ENCODE measurements around the gene FZD10.

Gene FZD10, protein sequence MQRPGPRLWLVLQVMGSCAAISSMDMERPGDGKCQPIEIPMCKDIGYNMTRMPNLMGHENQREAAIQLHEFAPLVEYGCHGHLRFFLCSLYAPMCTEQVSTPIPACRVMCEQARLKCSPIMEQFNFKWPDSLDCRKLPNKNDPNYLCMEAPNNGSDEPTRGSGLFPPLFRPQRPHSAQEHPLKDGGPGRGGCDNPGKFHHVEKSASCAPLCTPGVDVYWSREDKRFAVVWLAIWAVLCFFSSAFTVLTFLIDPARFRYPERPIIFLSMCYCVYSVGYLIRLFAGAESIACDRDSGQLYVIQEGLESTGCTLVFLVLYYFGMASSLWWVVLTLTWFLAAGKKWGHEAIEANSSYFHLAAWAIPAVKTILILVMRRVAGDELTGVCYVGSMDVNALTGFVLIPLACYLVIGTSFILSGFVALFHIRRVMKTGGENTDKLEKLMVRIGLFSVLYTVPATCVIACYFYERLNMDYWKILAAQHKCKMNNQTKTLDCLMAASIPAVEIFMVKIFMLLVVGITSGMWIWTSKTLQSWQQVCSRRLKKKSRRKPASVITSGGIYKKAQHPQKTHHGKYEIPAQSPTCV

DNA sequence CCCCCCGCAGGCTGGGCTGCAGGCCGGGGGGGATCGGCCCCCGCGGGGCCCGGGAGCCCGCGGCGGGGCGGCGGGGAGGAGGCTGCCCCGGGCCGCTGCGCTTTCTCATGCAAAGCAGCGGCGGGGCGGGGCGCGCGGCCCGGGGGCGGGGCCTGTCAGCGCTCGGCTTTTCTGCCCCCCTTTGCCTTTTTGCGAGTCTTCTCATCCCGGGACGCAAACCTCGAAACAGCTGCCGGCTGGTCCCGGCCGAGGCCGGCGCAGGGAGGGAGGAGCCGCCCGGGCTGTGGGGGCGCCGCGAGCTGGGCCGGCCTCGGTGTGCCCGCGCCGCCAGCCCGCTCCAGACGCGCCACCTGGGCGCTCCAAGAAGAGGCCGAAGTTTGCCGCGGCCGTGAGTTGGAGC lies at the start of gene FZD10:
TSS of gene FZD10 (plus strand) at position 198 of the 400 bp plus-strand sequence. CDS start 479 bp downstream, outside the sequence.
- Histone ChIP-seq H3K27me3 (ENCODE audit: insufficient read depth, low read length) (no peaks in the 10 kb centered on the region), H3K36me3 (ENCODE audit: insufficient read depth, low read length) (peaks cover 3% of the 10 kb centered on the region), H3K4me3 (ENCODE audit: low read length) (peak within 1 kb of the TSS; percentile 77), H3K9me3 (ENCODE audit: low read length) (peaks cover 9% of the 10 kb centered on the region), H2AFZ (ENCODE audit: low read depth, low read length) (peak within 1 kb of the TSS; percentile 93), H3K4me1 (ENCODE audit: insufficient read depth, low read length) (peaks cover 47% of the 10 kb centered on the region)

DNA sequence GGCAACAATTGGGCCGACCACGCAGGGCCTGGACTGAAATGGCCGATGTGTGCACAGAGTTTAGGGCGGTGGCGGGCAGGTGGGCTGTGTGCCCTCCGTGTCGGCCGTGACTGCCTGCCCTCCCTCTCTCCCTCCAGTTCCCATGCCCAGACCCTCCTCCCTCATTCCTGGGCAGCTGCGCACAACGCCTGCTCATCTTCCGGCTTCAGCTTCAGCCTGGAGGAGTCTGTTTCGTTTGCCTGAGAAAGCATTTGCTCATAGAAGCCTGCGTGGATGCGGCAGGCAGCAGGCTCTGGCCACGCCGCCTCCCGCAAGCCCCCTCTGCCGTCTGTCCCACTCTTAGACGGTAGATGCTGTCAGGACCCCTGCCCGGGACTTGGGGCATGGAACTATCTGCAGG lies 47.3 kb upstream of the FZD10 start:
- Histone ChIP-seq H2AFZ (ENCODE audit: low read depth, low read length) (no peak overlapping the region), H3K36me3 (ENCODE audit: insufficient read depth, low read length) (no peaks in the 10 kb centered on the region), H3K9me3 (ENCODE audit: low read length) (no peaks in the 10 kb centered on the region), H3K4me3 (ENCODE audit: low read length) (no peak overlapping the region), H3K27me3 (ENCODE audit: insufficient read depth, low read length) (peaks cover 7% of the 10 kb centered on the region), H3K4me1 (ENCODE audit: insufficient read depth, low read length) (no peaks in the 10 kb centered on the region)

DNA sequence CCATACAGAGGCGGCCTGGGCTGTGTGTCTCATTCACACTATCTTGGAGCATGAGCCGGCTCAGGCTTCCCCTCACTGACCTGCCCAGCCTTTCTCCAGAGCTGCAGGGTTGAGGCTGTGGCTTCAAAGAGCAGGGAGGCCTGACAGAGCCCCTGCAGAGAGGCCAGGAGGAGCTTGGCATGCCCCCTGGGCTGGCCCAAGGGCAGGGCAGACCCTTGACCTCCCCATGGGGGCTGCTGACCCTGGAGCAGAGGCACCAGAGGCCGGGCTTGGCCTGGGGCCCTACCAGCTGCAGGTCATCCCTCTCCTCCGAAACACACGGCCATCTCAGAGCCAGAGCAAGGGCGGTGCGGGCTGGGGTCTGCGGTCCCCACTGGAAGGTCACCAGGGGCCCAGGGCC lies 46.6 kb upstream of the FZD10 start:
- Histone ChIP-seq H3K4me3 (ENCODE audit: low read length) (no peak overlapping the region), H3K4me1 (ENCODE audit: insufficient read depth, low read length) (no peaks in the 10 kb centered on the region), H3K36me3 (ENCODE audit: insufficient read depth, low read length) (no peaks in the 10 kb centered on the region), H2AFZ (ENCODE audit: low read depth, low read length) (no peak overlapping the region), H3K27me3 (ENCODE audit: insufficient read depth, low read length) (peaks cover 7% of the 10 kb centered on the region), H3K9me3 (ENCODE audit: low read length) (no peaks in the 10 kb centered on the region)

DNA sequence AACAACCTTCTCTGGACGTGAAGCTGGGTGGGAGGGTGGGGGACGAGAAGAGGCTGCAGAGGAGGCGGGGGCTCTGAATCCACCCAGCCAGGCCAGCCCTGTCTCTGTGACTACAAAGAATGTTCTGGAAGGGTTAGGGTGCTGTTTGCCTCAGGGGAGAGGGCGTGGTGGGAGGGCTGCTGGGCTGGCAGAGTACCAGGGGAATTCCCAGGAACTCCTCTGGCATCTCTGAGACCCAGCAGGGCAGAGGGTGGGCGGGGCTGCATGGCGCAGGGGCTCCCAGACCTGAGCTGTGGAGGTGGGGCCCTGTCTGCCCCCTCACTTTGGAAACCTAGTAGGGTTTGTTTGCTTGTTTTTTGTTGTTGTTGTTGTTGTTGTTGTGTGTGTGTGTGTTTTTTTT lies 45.5 kb upstream of the FZD10 start:
- Histone ChIP-seq H3K27me3 (ENCODE audit: insufficient read depth, low read length) (peaks cover 7% of the 10 kb centered on the region), H3K4me3 (ENCODE audit: low read length) (no peak overlapping the region)

DNA sequence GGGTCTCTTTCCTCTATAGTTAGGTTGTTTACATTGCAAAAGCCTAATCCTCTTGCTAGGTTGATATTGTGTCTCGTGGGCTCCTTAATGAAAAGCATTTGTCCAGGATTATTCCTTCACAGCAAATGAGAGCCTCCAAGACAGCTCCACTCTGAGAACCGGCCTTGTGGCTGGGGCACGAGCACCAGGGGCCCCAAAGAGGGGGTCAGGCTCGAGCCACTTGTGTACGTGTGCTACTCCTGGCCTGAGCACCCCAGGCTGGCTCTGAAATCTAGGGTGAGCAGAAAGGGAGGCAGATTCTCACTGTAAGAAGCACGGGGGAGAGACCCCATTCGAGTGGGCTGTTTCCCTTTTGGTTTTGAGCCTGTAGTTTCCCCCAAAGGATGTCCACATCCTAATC lies 45.0 kb upstream of the FZD10 start:
- Histone ChIP-seq H3K4me3 (ENCODE audit: low read length) (no peak overlapping the region), H3K9me3 (ENCODE audit: low read length) (no peaks in the 10 kb centered on the region), H2AFZ (ENCODE audit: low read depth, low read length) (no peak overlapping the region), H3K27me3 (ENCODE audit: insufficient read depth, low read length) (peaks cover 7% of the 10 kb centered on the region), H3K4me1 (ENCODE audit: insufficient read depth, low read length) (no peaks in the 10 kb centered on the region), H3K36me3 (ENCODE audit: insufficient read depth, low read length) (no peaks in the 10 kb centered on the region)

More for the DNA sequence above, 45.5 kb upstream of the FZD10 start:
- Histone ChIP-seq H2AFZ (ENCODE audit: low read depth, low read length) (no peak overlapping the region), H3K36me3 (ENCODE audit: insufficient read depth, low read length) (no peaks in the 10 kb centered on the region), H3K9me3 (ENCODE audit: low read length) (no peaks in the 10 kb centered on the region), H3K4me1 (ENCODE audit: insufficient read depth, low read length) (no peaks in the 10 kb centered on the region)

DNA sequence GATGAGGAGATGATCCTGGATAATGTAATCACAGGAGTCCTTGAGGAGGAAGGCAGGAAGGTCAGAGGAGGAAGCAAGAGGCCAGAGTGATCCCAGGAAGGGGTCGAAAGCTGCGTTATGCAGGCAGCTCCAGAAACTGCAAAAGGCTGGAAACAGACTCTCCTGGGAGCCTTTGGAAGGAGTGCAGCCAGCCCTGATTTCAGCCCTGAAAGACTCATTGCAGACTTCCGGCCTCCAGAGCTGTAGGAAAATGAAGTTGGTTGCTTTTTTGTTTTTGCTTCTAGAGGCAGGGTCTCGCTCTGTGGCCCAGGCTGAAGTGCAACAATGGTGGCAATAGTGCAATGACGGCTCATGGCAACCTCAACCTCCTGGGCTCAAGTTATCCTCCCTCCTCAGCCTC lies 44.6 kb upstream of the FZD10 start:
- H3K4me1 ChIP-seq (ENCODE audit: insufficient read depth, low read length): no peaks in the 10 kb centered on the region
- H3K27me3 ChIP-seq (ENCODE audit: insufficient read depth, low read length): peaks cover 7% of the 10 kb centered on the region
- H3K36me3 ChIP-seq (ENCODE audit: insufficient read depth, low read length): no peaks in the 10 kb centered on the region
- no peaks in the 10 kb centered on the region for H3K9me3 ChIP-seq (ENCODE audit: low read length)
- H3K4me3 ChIP-seq (ENCODE audit: low read length): no peak overlapping the region
- H2AFZ ChIP-seq (ENCODE audit: low read depth, low read length): no peak overlapping the region

DNA sequence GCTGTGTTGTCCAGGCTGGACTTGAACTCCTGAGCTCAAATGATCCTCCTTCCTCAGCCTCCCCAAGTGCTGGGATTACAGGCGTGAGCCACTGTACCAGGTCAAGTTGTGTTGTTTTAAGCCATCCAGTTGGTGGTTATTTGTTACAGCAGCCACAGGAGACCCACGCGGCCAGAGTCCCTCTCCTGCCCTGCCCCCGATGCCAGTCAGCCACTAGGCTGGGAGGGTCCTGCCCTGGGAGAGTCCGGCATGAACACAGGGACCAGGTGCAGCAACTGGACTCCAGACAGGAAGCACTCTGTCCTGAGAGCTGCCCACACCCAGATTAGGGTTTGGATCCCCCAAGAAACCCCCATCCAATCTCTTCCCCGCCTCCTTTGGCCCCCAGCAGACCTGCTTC lies 44.1 kb upstream of the FZD10 start:
- H2AFZ ChIP-seq (ENCODE audit: low read depth, low read length): no peak overlapping the region
- H3K36me3 ChIP-seq (ENCODE audit: insufficient read depth, low read length): no peaks in the 10 kb centered on the region
- H3K27me3 ChIP-seq (ENCODE audit: insufficient read depth, low read length): peaks cover 7% of the 10 kb centered on the region
- no peaks in the 10 kb centered on the region for H3K9me3 ChIP-seq (ENCODE audit: low read length)
- H3K4me1 ChIP-seq (ENCODE audit: insufficient read depth, low read length): no peaks in the 10 kb centered on the region
- no peak overlapping the region for H3K4me3 ChIP-seq (ENCODE audit: low read length)

DNA sequence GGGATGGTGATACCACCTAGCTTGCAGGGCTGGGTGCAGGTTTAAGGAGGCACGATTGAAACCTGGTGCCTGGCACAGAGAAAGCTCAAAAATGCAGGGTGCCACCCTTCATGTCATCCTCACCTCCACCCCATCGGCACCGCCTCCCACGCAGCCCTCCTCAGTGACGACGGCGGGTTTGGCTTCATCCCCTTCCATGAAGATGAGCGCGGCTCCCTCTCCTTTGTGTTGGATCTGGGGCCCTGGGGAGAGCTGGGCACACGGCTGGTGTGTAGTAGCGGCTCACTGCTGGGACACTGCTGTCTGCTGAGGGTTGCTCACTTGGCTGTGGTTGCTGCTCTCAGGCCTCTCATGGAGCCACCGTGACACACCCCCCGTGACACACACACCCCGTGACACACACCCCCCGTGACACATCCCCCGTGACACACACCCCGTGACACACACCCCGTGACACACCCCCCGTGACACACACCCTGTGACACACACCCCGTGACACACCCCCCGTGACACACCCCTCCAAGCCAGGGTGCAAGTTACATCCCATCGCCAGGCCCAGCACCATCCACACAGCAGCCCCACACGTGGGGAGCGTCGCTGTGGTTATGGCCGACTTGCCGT lies 42.9 kb upstream of the FZD10 start:
- H3K4me3 ChIP-seq (ENCODE audit: low read length): no peak overlapping the region
- H3K27me3 ChIP-seq (ENCODE audit: insufficient read depth, low read length): peaks cover 7% of the 10 kb centered on the region
- no peaks in the 10 kb centered on the region for H3K36me3 ChIP-seq (ENCODE audit: insufficient read depth, low read length)
- H3K4me1 ChIP-seq (ENCODE audit: insufficient read depth, low read length): no peaks in the 10 kb centered on the region
- no peak overlapping the region for H2AFZ ChIP-seq (ENCODE audit: low read depth, low read length)
- H3K9me3 ChIP-seq (ENCODE audit: low read length): no peaks in the 10 kb centered on the region

DNA sequence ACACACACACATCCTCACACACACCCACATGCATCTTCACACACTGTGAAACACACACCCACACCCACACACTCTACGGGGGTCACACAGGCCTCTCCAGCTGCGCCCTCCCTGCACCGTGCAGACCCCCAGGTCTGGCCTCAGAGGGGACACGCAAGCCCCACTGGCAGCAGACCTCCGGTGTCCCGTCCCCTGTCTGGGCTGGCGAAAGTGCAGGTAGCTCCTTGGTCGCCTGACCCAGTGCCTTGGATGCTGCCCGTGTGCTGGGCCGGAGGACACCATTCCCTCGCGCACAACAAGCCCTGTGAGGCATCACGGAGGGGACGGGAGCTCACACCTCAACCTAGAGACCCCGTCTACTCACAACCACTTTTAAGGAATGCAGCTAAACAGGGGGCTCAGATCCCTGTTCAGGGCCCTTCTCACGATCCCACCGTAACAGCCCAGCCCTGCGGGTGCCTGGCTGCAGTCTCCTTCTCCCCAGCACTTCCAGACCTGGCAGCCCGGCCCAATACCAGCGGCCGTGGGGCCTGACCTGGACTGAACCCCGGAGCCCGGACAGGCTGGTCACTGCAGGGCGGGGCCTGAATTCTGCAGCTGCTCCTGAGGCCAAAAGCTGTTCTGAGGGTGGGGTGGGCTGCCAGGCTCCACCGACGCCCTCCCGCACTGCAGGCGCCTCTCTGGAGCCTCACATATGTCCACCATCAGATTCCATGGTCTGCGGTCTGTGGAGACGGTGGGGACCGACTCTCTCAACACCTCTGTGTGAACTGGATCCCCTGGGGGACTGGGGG lies 42.1 kb upstream of the FZD10 start:
- no peak overlapping the region for H3K4me3 ChIP-seq (ENCODE audit: low read length)
- peaks cover 4% of the 10 kb centered on the region for H3K27me3 ChIP-seq (ENCODE audit: insufficient read depth, low read length)
- no peak overlapping the region for H2AFZ ChIP-seq (ENCODE audit: low read depth, low read length)
- H3K4me1 ChIP-seq (ENCODE audit: insufficient read depth, low read length): no peaks in the 10 kb centered on the region
- no peaks in the 10 kb centered on the region for H3K9me3 ChIP-seq (ENCODE audit: low read length)
- H3K36me3 ChIP-seq (ENCODE audit: insufficient read depth, low read length): no peaks in the 10 kb centered on the region

DNA sequence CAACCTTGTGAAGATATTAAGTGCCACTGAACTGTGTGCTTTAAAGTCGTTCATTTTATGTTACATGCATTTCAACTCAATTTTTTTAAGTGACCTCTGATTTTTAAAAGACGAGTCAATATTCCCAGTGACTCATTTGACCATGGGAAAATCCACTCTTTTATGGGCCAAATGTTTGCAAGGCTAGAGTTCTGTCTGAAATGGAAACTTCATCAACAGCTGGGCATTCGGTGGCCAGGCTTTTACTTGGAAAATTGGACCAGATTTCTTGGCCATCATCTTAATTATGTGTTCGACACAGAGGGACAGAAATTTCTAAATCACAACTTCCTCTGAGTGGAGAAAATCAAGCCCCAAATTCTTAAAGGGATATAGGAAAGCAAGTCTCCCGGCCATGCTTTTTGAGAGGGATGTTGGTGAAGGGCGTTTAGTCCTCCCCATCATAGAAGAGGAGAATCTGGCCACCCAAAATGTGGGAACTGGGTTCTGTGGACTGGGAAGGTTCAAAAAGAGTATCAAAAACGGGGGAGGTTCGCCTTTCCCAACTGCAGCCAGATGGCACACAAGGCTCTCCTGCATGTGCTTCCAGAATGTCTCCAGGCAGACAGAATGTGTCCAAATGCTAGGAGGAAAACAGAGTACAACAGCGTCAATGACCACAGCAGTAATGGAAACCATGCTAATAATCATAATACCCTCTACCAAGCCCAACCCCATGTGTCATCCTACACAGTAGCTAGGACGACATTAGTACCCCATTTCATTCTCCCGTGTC lies 40.9 kb upstream of the FZD10 start:
- Histone ChIP-seq H3K36me3 (ENCODE audit: insufficient read depth, low read length) (no peaks in the 10 kb centered on the region), H3K27me3 (ENCODE audit: insufficient read depth, low read length) (peaks cover 4% of the 10 kb centered on the region), H3K4me3 (ENCODE audit: low read length) (no peak overlapping the region), H2AFZ (ENCODE audit: low read depth, low read length) (no peak overlapping the region), H3K4me1 (ENCODE audit: insufficient read depth, low read length) (no peaks in the 10 kb centered on the region), H3K9me3 (ENCODE audit: low read length) (no peaks in the 10 kb centered on the region)

DNA sequence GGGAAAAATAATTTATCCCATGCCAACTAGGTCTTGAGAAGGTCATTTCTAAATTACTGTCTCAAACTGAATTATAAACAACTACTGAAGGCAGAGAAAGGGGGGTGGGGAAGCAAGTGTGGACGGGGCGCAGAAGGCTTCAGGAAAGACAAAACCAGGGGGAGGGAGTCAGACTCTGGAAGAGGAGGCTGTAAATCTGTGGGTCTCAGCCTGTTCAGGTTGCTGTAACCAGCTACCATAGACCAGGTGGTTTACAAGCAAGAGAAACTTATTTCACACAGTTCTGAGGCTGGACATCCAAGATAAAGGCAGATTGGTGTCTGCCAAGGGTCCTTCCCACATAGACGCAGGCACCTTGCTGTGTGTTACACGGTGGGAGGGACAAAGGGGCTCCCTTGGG lies 39.9 kb upstream of the FZD10 start:
- no peaks in the 10 kb centered on the region for H3K36me3 ChIP-seq (ENCODE audit: insufficient read depth, low read length)
- H3K27me3 ChIP-seq (ENCODE audit: insufficient read depth, low read length): peaks cover 4% of the 10 kb centered on the region
- H3K9me3 ChIP-seq (ENCODE audit: low read length): no peaks in the 10 kb centered on the region
- no peak overlapping the region for H2AFZ ChIP-seq (ENCODE audit: low read depth, low read length)
- H3K4me3 ChIP-seq (ENCODE audit: low read length): no peak overlapping the region
- H3K4me1 ChIP-seq (ENCODE audit: insufficient read depth, low read length): no peaks in the 10 kb centered on the region

DNA sequence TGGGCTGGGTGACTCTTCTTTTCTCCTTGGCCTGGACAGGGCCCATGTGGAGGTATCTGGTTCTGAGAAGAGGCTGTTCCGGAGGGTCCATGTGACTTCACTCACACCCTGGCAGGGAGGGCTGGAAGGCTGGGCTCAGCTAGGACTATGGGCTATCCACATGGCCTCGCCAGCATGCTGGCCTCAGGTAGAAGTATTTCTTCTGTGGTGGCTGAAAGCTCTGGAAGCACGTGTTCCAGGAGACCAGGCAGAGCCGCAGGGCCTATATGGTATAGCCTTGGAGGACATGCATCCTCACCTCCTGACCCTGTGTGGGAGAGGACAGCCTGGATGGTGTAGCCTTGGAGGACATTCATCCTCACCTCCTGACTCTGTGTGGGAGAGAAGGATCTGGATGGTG lies 38.2 kb upstream of the FZD10 start:
- no peak overlapping the region for H2AFZ ChIP-seq (ENCODE audit: low read depth, low read length)
- H3K4me3 ChIP-seq (ENCODE audit: low read length): no peak overlapping the region
- H3K4me1 ChIP-seq (ENCODE audit: insufficient read depth, low read length): no peaks in the 10 kb centered on the region
- no peaks in the 10 kb centered on the region for H3K9me3 ChIP-seq (ENCODE audit: low read length)
- H3K27me3 ChIP-seq (ENCODE audit: insufficient read depth, low read length): no peaks in the 10 kb centered on the region
- no peaks in the 10 kb centered on the region for H3K36me3 ChIP-seq (ENCODE audit: insufficient read depth, low read length)

Measured in neuron (in vitro differentiated cells).